Measurements from ENCODE around the gene PID1.
A peak's percentile ranks its signal among the peaks of the same experiment; 100 is the strongest.
"Not testable (repeated sequence)": the region's sequence is repeated elsewhere in the genome, so short reads cannot be mapped to it uniquely, and the experiment has no call there.

Gene PID1

GRCh38 chr2:229080172-229080571 lies 190.9 kb downstream of the PID1 start:
- DNase-seq = no peak

GRCh38 chr2:229076886-229077285 lies 194.2 kb downstream of the PID1 start:
- DNase-seq = not testable (repeated sequence)

GRCh38 chr2:229073935-229074334 lies 197.2 kb downstream of the PID1 start:
- DNase-seq = no peak

- DNase-seq = no peak
These were observed 199.7 kb downstream of the PID1 start for GRCh38 chr2:229071292-229071976.

GRCh38 chr2:229066121-229066715 lies 204.9 kb downstream of the PID1 start:
- DNase-seq = no peak

GRCh38 chr2:229064749-229065148 lies 206.3 kb downstream of the PID1 start:
- no peak for DNase-seq

- DNase-seq = no peak
These were observed 210.9 kb downstream of the PID1 start for GRCh38 chr2:229060147-229060546.

- DNase-seq = no peak
These were observed 211.6 kb downstream of the PID1 start for GRCh38 chr2:229059331-229060033.

GRCh38 chr2:229057976-229058553 lies 213.0 kb downstream of the PID1 start:
- no peak for DNase-seq

- no peak for DNase-seq
These were observed 216.8 kb downstream of the PID1 start for GRCh38 chr2:229054311-229054710.

- no peak for DNase-seq
These were observed 219.3 kb downstream of the PID1 start for GRCh38 chr2:229051798-229052197.

GRCh38 chr2:229050133-229050532 lies 221.0 kb downstream of the PID1 start:
- DNase-seq = no peak

- no peak for DNase-seq
These were observed 223.0 kb downstream of the PID1 start for GRCh38 chr2:229048134-229048533.

- DNase-seq = no peak
These were observed 225.4 kb downstream of the PID1 start for GRCh38 chr2:229045671-229046070.

GRCh38 chr2:229044581-229044980 lies 226.5 kb downstream of the PID1 start:
- no peak for DNase-seq

GRCh38 chr2:229043681-229044080 lies 227.4 kb downstream of the PID1 start:
- DNase-seq = peak in 1 of 51 donors; percentile 2

GRCh38 chr2:229042349-229042748 lies 228.7 kb downstream of the PID1 start:
- DNase-seq = no peak

- DNase-seq = no peak
These were observed 229.4 kb downstream of the PID1 start for GRCh38 chr2:229041691-229042090.

- DNase-seq = no peak
These were observed 233.5 kb downstream of the PID1 start for GRCh38 chr2:229037621-229038020.

- no peak for DNase-seq
These were observed 237.3 kb downstream of the PID1 start for GRCh38 chr2:229033816-229034215.

GRCh38 chr2:229032608-229033234 lies 238.4 kb downstream of the PID1 start:
- no peak for DNase-seq
